ENCODE results near the gene LCE3B.
"Not testable (repeated sequence)": the region's sequence is repeated elsewhere in the genome, so short reads cannot be mapped to it uniquely, and the experiment has no call there.

Gene LCE3B

GRCh38 chr1:152613511-152613910 is at the start of gene LCE3B:
LCE3B (plus strand) TSS chr1:152613811; CDS start chr1:152613811, 0 bp downstream.
- no peak for DNase-seq

GRCh38 chr1:152565115-152565514 is 48.5 kb upstream of the LCE3B start:
- no peak for DNase-seq

GRCh38 chr1:152565535-152566215 is 47.9 kb upstream of the LCE3B start:
- no peak for DNase-seq

- no peak for DNase-seq
Measured at GRCh38 chr1:152566681-152567080, 46.9 kb upstream of the LCE3B start, which contains the start of gene LCE3E. LCE3E (minus strand) TSS chr1:152566780; CDS start chr1:152566208, 572 bp downstream.

GRCh38 chr1:152577168-152577567 is 36.4 kb upstream of the LCE3B start:
- no peak for DNase-seq

- DNase-seq, result not testable (repeated sequence)
Measured at GRCh38 chr1:152579526-152579925, 34.1 kb upstream of the LCE3B start.

GRCh38 chr1:152580433-152580832 is 33.2 kb upstream of the LCE3B start, which contains the start of gene LCE3D:
LCE3D (minus strand) TSS chr1:152580516; CDS start chr1:152579936, 580 bp downstream.
- DNase-seq, result no peak

- DNase-seq, result no peak
Measured at GRCh38 chr1:152582647-152583046, 31.0 kb upstream of the LCE3B start.

GRCh38 chr1:152585586-152585985 is 28.0 kb upstream of the LCE3B start:
- DNase-seq, result no peak

GRCh38 chr1:152596986-152597385 is 16.6 kb upstream of the LCE3B start:
- DNase-seq, result no peak

- DNase-seq, result no peak
Measured at GRCh38 chr1:152599934-152600333, 13.7 kb upstream of the LCE3B start, which contains the start of gene LCE3C. LCE3C (plus strand) TSS chr1:152600234; CDS start chr1:152600732, 498 bp downstream.

- DNase-seq, result no peak
Measured at GRCh38 chr1:152621993-152622392, 8.4 kb downstream of the LCE3B start.

GRCh38 chr1:152622803-152623202 is 9.2 kb downstream of the LCE3B start, which contains the start of gene LCE3A:
LCE3A (minus strand) TSS chr1:152623103; CDS start chr1:152623103, 0 bp downstream.
- DNase-seq, result no peak

- no peak for DNase-seq
Measured at GRCh38 chr1:152623203-152623844, 9.7 kb downstream of the LCE3B start.

GRCh38 chr1:152626744-152627143 is 13.1 kb downstream of the LCE3B start:
- no peak for DNase-seq

GRCh38 chr1:152630596-152630995 is 17.0 kb downstream of the LCE3B start:
- no peak for DNase-seq

GRCh38 chr1:152640351-152640750 is 26.7 kb downstream of the LCE3B start:
- DNase-seq, result no peak

- no peak for DNase-seq
Measured at GRCh38 chr1:152643945-152644344, 30.3 kb downstream of the LCE3B start.

- DNase-seq, result no peak
Measured at GRCh38 chr1:152645146-152645545, 31.5 kb downstream of the LCE3B start.

- no peak for DNase-seq
Measured at GRCh38 chr1:152646656-152647055, 33.0 kb downstream of the LCE3B start.

- DNase-seq, result peak; percentile 29 to 45
Measured at GRCh38 chr1:152654110-152654509, 40.5 kb downstream of the LCE3B start.

GRCh38 chr1:152656459-152656858 is 42.8 kb downstream of the LCE3B start:
- DNase-seq, result no peak

GRCh38 chr1:152657677-152658076 is 44.1 kb downstream of the LCE3B start:
- no peak for DNase-seq

GRCh38 chr1:152658649-152659048 is 45.0 kb downstream of the LCE3B start:
- no peak for DNase-seq

All from SW 1271 (cell line).